ENCODE measurements around the gene LSR. TPM values are rescaled to one million over a fixed set of nuclear protein-coding genes. Genes with fewer than 3 reads are reported as not detected.
"Not testable (repeated sequence)": the region's sequence is repeated elsewhere in the genome, so short reads cannot be mapped to it uniquely, and the experiment has no call there.

Gene LSR
- total and polyA plus RNA-seq, 5 experiments from 2014 or later: 36.7 to 106 (median 59.9) TPM

DNA sequence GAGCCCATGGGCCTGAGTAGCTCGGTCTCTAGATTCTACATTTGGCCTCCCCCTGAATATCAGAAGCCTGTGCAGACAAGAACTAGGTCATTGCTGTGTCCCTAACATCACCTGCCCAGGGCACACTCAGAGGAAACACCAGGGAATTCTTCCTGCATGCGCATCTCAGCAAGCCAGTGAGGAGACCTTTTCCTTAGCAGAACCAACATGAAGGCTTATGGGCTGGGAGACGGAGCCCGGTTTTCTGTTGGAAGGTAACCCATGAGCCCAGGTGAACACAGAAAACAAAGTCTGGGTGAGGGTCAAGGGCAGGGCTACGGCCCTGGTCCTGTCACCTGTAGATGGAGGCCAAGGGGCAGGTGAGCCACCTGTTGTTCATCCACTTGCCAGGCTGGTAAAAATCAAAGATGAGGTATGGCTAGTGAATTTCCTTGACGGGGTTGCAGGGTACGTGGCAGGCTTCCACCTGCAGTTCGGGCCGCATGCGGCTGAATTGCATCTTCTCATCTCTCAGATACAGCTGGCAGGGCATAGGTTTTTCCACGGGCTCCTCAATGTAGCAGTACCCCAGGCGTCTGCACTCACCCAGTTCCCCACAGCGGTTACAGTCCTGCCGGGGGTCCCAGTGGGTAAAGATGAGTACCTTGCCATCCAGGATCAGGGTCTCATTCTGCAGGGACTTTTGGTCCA is 16.7 kb upstream of the LSR start:
- peak overlapping the region in 1 of 10 donors; percentile 60 for H3K27ac Mint-ChIP-seq
- no peak for DNase-seq
- POLR2A ChIA-PET: interaction anchor here (0.6 to 13.4 kb wide), 5 partner anchors 8 to 106 kb away, joined by 3 to 234 read pairs (median 3); no protein-coding TSS in a partner anchor
- H3K36me3 Mint-ChIP-seq: peaks cover 0 to 3% (median 0%) of the 10 kb centered on the region in 3 donors
- H3K4me1 Mint-ChIP-seq: peaks cover 5 to 10% (median 6%) of the 10 kb centered on the region in 4 donors
- no peak overlapping the region for H3K4me3 Mint-ChIP-seq
- H3K9me3 Mint-ChIP-seq: peaks cover 0 to 2% (median 0%) of the 10 kb centered on the region in 9 donors
- ATAC-seq: no peak
- no peaks in the 10 kb centered on the region for H3K27me3 Mint-ChIP-seq

GRCh38 chr19:35232912-35233311 is 15.9 kb upstream of the LSR start:
- peaks cover 5 to 10% (median 6%) of the 10 kb centered on the region in 4 donors for H3K4me1 Mint-ChIP-seq
- H3K36me3 Mint-ChIP-seq: peaks cover 0 to 3% (median 0%) of the 10 kb centered on the region in 3 donors
- POLR2A ChIA-PET: interaction anchor here (0.6 to 13.4 kb wide), 4 partner anchors 16 to 1098 kb away, joined by 3 to 234 read pairs (median 3); no protein-coding TSS in a partner anchor
- no peak for DNase-seq
- no peak for ATAC-seq
- peak overlapping the region in 6 of 10 donors; percentile 1 to 91 (median 44) for H3K27ac Mint-ChIP-seq
- no peaks in the 10 kb centered on the region for H3K27me3 Mint-ChIP-seq
- peaks cover 0 to 2% (median 0%) of the 10 kb centered on the region in 9 donors for H3K9me3 Mint-ChIP-seq
- H3K4me3 Mint-ChIP-seq: no peak overlapping the region

GRCh38 chr19:35236638-35237400 is 12.0 kb upstream of the LSR start:
- H3K27me3 Mint-ChIP-seq: no peaks in the 10 kb centered on the region
- peaks cover 0 to 15% (median 12%) of the 10 kb centered on the region in 9 donors for H3K9me3 Mint-ChIP-seq
- H3K4me1 Mint-ChIP-seq: peaks cover 19 to 35% (median 32%) of the 10 kb centered on the region in 4 donors
- peak overlapping the region in 8 of 10 donors; percentile 8 to 72 (median 62) for H3K27ac Mint-ChIP-seq
- no peak overlapping the region for H3K4me3 Mint-ChIP-seq
- peaks cover 0 to 13% (median 12%) of the 10 kb centered on the region in 3 donors for H3K36me3 Mint-ChIP-seq
- DNase-seq (peak in 1 of 10 donors; percentile 66), ATAC-seq (no peak)
- POLR2A ChIA-PET: interaction anchor here (0.6 to 13.4 kb wide), 16 partner anchors 9 to 1889 kb away, joined by 3 to 234 read pairs (median 4); partner anchors contain the start of genes FXYD5 and USF2

GRCh38 chr19:35239597-35239996 is 9.2 kb upstream of the LSR start:
- H3K4me3 Mint-ChIP-seq: peak overlapping the region in 3 of 10 donors; percentile 58 to 74 (median 62)
- H3K27ac Mint-ChIP-seq: peak overlapping the region; percentile 83 to 98 (median 91)
- H3K9me3 Mint-ChIP-seq: peaks cover 0 to 27% (median 20%) of the 10 kb centered on the region in 9 donors
- H3K27me3 Mint-ChIP-seq, DNase-seq, ATAC-seq: not testable (repeated sequence)
- H3K4me1 Mint-ChIP-seq: peaks cover 20 to 35% (median 32%) of the 10 kb centered on the region in 4 donors
- H3K36me3 Mint-ChIP-seq: peaks cover 0 to 22% (median 19%) of the 10 kb centered on the region in 3 donors
- POLR2A ChIA-PET: interaction anchor here (0.8 to 13.4 kb wide), 14 partner anchors 12 to 239 kb away, joined by 3 to 234 read pairs (median 4); partner anchors contain the start of genes FXYD5, FXYD7, GRAMD1A and USF2

DNA sequence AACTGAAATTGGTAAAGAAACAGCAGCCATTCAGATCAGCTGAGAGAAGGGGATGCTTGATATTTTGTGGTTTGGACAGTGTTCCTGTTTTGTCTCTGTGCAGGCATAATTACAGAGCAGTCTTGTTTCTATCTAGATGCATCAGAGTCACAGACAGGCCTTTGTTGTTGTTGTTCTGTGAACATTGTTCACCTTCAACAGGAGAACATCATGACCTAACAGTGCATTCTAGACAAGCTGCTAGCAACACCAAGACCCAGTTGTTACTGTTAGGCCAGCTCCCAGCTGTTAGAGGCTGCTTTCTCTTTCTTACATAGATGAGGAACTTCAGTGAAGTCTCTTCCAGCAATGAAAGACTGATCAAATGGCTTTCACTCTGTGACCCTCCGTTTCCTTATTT is 8.5 kb upstream of the LSR start:
- peak overlapping the region; percentile 83 to 98 (median 91) for H3K27ac Mint-ChIP-seq
- DNase-seq (peak in 6 of 10 donors; percentile 13 to 75 (median 58)), ATAC-seq (peak; percentile 94 to 97)
- no peaks in the 10 kb centered on the region for H3K27me3 Mint-ChIP-seq
- H3K9me3 Mint-ChIP-seq: peaks cover 0 to 25% (median 20%) of the 10 kb centered on the region in 9 donors
- POLR2A ChIA-PET: interaction anchor here (0.6 to 13.4 kb wide), 19 partner anchors 8 to 564 kb away, joined by 3 to 234 read pairs (median 4); partner anchors contain the start of genes FXYD5, FXYD7, GRAMD1A and USF2
- peak overlapping the region; percentile 25 to 75 (median 60) for H3K4me3 Mint-ChIP-seq
- H3K36me3 Mint-ChIP-seq: peaks cover 0 to 19% (median 19%) of the 10 kb centered on the region in 3 donors
- H3K4me1 Mint-ChIP-seq: peaks cover 19 to 34% (median 30%) of the 10 kb centered on the region in 4 donors

DNA sequence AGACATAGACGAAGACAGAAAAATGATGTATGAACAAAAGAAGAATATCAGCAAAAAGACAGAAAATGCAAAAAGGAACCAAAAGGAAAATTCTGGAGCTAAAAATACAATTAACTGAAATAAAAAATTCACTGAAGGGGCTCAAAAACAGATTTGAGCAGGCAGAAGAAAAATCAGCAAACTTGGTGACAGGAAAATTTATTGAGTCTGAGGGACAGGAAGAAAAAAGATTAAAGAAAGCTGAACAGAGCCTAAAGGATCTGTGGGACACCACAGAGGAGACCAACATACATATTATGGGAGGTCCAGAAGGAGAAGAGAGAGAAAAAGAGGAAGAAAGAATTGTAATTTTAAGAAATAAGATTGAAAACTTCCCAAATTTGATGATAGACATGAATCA is 7.4 kb upstream of the LSR start:
- Mint-ChIP-seq H3K36me3 (peaks cover 0 to 19% (median 19%) of the 10 kb centered on the region in 3 donors), H3K27me3 (no peaks in the 10 kb centered on the region), H3K4me1 (peaks cover 17 to 34% (median 30%) of the 10 kb centered on the region in 4 donors), H3K4me3 (peak overlapping the region in 1 of 10 donors; percentile 62), H3K9me3 (peaks cover 0 to 25% (median 20%) of the 10 kb centered on the region in 9 donors), H3K27ac (peak overlapping the region; percentile 47 to 98 (median 87))
- ATAC-seq: no peak
- DNase-seq: no peak
- POLR2A ChIA-PET: interaction anchor here (0.6 to 13.4 kb wide), 9 partner anchors 10 to 227 kb away, joined by 3 to 234 read pairs (median 5); partner anchors contain the start of genes FXYD5, FXYD7 and USF2

DNA sequence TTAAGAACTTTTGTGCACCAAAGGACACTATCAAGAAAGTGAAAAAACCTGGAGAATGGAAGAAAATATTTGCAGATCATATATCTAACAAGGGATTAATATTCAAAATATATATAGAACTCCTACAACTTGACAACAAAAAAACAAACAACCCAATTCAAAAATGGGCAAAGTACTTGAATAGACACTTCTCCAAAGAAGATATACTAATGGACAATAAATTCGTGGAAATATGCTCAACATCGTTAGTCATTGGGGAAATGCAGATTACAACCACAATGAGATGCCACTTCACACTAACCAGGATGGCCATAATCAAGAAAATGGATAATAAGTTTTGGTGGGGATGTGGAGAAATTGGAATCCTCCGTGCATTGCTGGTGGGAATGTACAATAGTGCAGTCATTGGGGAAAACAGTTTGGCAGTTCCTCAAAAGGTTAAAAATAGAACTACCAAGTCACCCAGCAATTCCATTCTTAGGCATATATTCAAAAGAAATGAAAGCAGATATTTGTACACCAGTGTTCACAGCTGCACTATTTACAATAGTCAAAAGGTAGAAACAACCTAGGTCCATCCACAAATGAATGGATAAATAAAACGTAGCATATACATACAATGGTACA is 2.2 kb upstream of the LSR start:
- Mint-ChIP-seq H3K27me3 (peaks cover 0 to 2% (median 0%) of the 10 kb centered on the region in 5 donors), H3K27ac (peak overlapping the region in 5 of 10 donors; percentile 2 to 99 (median 67)), H3K4me1 (peaks cover 21 to 43% (median 37%) of the 10 kb centered on the region in 4 donors), H3K9me3 (peaks cover 0 to 15% (median 7%) of the 10 kb centered on the region in 9 donors), H3K36me3 (peaks cover 10 to 22% (median 10%) of the 10 kb centered on the region in 3 donors), H3K4me3 (peak overlapping the region in 8 of 10 donors; percentile 63 to 98 (median 94))
- no peak for DNase-seq
- ATAC-seq: no peak
- POLR2A ChIA-PET: interaction anchor here (1.9 kb wide), 1 partner anchor 40 kb away, joined by 6 read pairs; no protein-coding TSS in a partner anchor

- H3K4me3 Mint-ChIP-seq: peak overlapping the region; percentile 93 to 98 (median 94)
- DNase-seq (peak; percentile 32 to 73 (median 55)), ATAC-seq (peak; percentile 41 to 46)
- POLR2A ChIA-PET: interaction anchor here (0.6 to 2.4 kb wide), 7 partner anchors 20 to 105 kb away, joined by 3 to 24 read pairs (median 4); partner anchors contain the start of gene USF2
- H3K27ac Mint-ChIP-seq: peak overlapping the region; percentile 93 to 99 (median 98)
- H3K36me3 Mint-ChIP-seq: peaks cover 6 to 31% (median 10%) of the 10 kb centered on the region in 3 donors
- H3K4me1 Mint-ChIP-seq: peaks cover 23 to 49% (median 42%) of the 10 kb centered on the region in 4 donors
- peaks cover 0 to 10% (median 2%) of the 10 kb centered on the region in 9 donors for H3K9me3 Mint-ChIP-seq
- peaks cover 0 to 2% (median 0%) of the 10 kb centered on the region in 5 donors for H3K27me3 Mint-ChIP-seq
These were observed 1.1 kb upstream of the LSR start for GRCh38 chr19:35247526-35248309.

GRCh38 chr19:35249146-35249847 is 495 bp downstream of the LSR start:
- H3K36me3 Mint-ChIP-seq: peaks cover 0 to 45% (median 4%) of the 10 kb centered on the region in 3 donors

More at GRCh38 chr19:35249146-35249847, 495 bp downstream of the LSR start:
- Mint-ChIP-seq H3K9me3 (peaks cover 0 to 7% (median 0%) of the 10 kb centered on the region in 9 donors), H3K27ac (peak overlapping the region; percentile 93 to 99 (median 98)), H3K4me3 (peak overlapping the region; percentile 93 to 98 (median 94)), H3K27me3 (peaks cover 0 to 2% (median 0%) of the 10 kb centered on the region in 5 donors), H3K4me1 (peaks cover 24 to 49% (median 45%) of the 10 kb centered on the region in 4 donors)
- DNase-seq (peak in 1 of 10 donors; percentile 17), ATAC-seq (no peak)
- POLR2A ChIA-PET: interaction anchor here (1.3 to 9.5 kb wide), 5 partner anchors 11 to 38 kb away, joined by 4 to 91 read pairs (median 15); partner anchors contain the start of gene USF2
